HG03521 (cell line): ENCODE measurements around the gene MADCAM1.
"Not testable (repeated sequence)": the region's sequence is repeated elsewhere in the genome, so short reads cannot be mapped to it uniquely, and the experiment has no call there.

Source experiments
- ATAC-seq: cut with Tn5 transposase; IDR thresholded peaks from one replicate; pipeline ENCODE4 v1.9.1; 2021; ENCODE audit warnings: mild to moderate bottlenecking, moderate library complexity; ENCODE audit not compliant: unreplicated experiment

Gene MADCAM1

GRCh38 chr19:465056-465816 is 31.1 kb upstream of the MADCAM1 start:
- ATAC-seq = no peak

- no peak for ATAC-seq
These were observed 28.7 kb upstream of the MADCAM1 start for GRCh38 chr19:467554-467953.

GRCh38 chr19:468587-469256 is 27.6 kb upstream of the MADCAM1 start:
- ATAC-seq = no peak

- no peak for ATAC-seq
These were observed 26.5 kb upstream of the MADCAM1 start for GRCh38 chr19:469833-470232.

GRCh38 chr19:470701-471100 is 25.6 kb upstream of the MADCAM1 start:
- no peak for ATAC-seq

- no peak for ATAC-seq
These were observed 24.1 kb upstream of the MADCAM1 start for GRCh38 chr19:472005-472858.

- ATAC-seq = no peak
These were observed 21.9 kb upstream of the MADCAM1 start for GRCh38 chr19:474126-475078.

- no peak for ATAC-seq
These were observed 20.9 kb upstream of the MADCAM1 start for GRCh38 chr19:475360-475759.

GRCh38 chr19:478236-478903 is 17.9 kb upstream of the MADCAM1 start:
- no peak for ATAC-seq

- ATAC-seq = no peak
These were observed 17.3 kb upstream of the MADCAM1 start for GRCh38 chr19:478976-479375.

GRCh38 chr19:480016-480855 is 16.1 kb upstream of the MADCAM1 start:
- ATAC-seq = no peak

GRCh38 chr19:481100-481499 is 15.2 kb upstream of the MADCAM1 start:
- ATAC-seq = not testable (repeated sequence)

- ATAC-seq = no peak
These were observed 13.9 kb upstream of the MADCAM1 start for GRCh38 chr19:482186-483041.

GRCh38 chr19:483332-484072 is 12.8 kb upstream of the MADCAM1 start:
- ATAC-seq = no peak

GRCh38 chr19:484494-484893 is 11.8 kb upstream of the MADCAM1 start:
- ATAC-seq = no peak

GRCh38 chr19:485077-485476 is 11.2 kb upstream of the MADCAM1 start:
- no peak for ATAC-seq

- no peak for ATAC-seq
These were observed 10.6 kb upstream of the MADCAM1 start for GRCh38 chr19:485583-486236.
